KMS-11 (cell line): ENCODE measurements around the gene SPP2.

Experiments used
- H2AFZ ChIP-seq: fragments of 200-600 bp; sonication (generic); 2 replicates; pipeline ENCODE4 v1.6.1; 2016; ENCODE audit warnings: antibody characterized with exemption, mixed run types, low read depth
- H3K27ac ChIP-seq: fragments of 200-600 bp; sonication (generic); 2 replicates; pipeline ENCODE4 v1.6.1; 2016; ENCODE audit warnings: mild to moderate bottlenecking, mixed run types
- H3K27me3 ChIP-seq: fragments of 200-600 bp; sonication (generic); 2 replicates; pipeline ENCODE4 v1.6.1; 2017; ENCODE audit warnings: mild to moderate bottlenecking, low read depth, mixed run types, moderate library complexity; ENCODE audit not compliant: insufficient read depth
- H3K36me3 ChIP-seq: fragments of 200-600 bp; sonication (generic); 2 replicates; pipeline ENCODE4 v1.6.1; 2017; ENCODE audit warnings: mild to moderate bottlenecking, mixed run types; ENCODE audit not compliant: insufficient read depth
- H3K4me1 ChIP-seq: fragments of 200-600 bp; sonication (generic); 2 replicates; pipeline ENCODE4 v1.6.1; 2016; ENCODE audit warnings: mild to moderate bottlenecking, low read depth, mixed run types; ENCODE audit not compliant: poor library complexity, severe bottlenecking
- H3K4me2 ChIP-seq: fragments of 200-600 bp; sonication (generic); 2 replicates; pipeline ENCODE4 v1.7.0; 2016; ENCODE audit warnings: mild to moderate bottlenecking, mixed run types
- H3K4me3 ChIP-seq: fragments of 200-600 bp; sonication (generic); IDR thresholded peaks from 2 replicates; pipeline ENCODE4 v1.6.1; 2017; ENCODE audit warnings: low read depth, low read length, mixed read lengths; ENCODE audit not compliant: insufficient read depth
- H3K79me2 ChIP-seq: fragments of 200-600 bp; sonication (generic); 2 replicates; pipeline ENCODE4 v1.6.1; 2016; ENCODE audit warnings: low read depth, mixed run types; ENCODE audit not compliant: insufficient read depth
- H3K9ac ChIP-seq: fragments of 200-600 bp; sonication (generic); 2 replicates; pipeline ENCODE4 v1.6.1; 2016; ENCODE audit warnings: mild to moderate bottlenecking, mixed run types
- H4K20me1 ChIP-seq: fragments of 200-600 bp; sonication (generic); 2 replicates; pipeline ENCODE4 v1.6.1; 2016; ENCODE audit warnings: mild to moderate bottlenecking, mixed run types; ENCODE audit not compliant: insufficient read depth
- CTCF ChIP-seq: fragments of 200-600 bp; sonication (generic); conservative IDR thresholded peaks from 2 replicates; pipeline ENCODE4 v1.6.1; 2017; ENCODE audit warnings: low read depth, mild to moderate bottlenecking, antibody characterized with exemption, low read length, moderate library complexity, mixed read lengths

Gene SPP2

GRCh38 chr2:234005126-234005525, 45.4 kb upstream of the SPP2 start:
- Histone ChIP-seq H3K4me3 (no peak overlapping the region), H2AFZ (no peak overlapping the region), H3K27me3 (no peaks in the 10 kb centered on the region), H3K27ac (no peak overlapping the region), H3K79me2 (no peaks in the 10 kb centered on the region), H3K36me3 (no peaks in the 10 kb centered on the region), H3K4me2 (no peak overlapping the region), H3K4me1 (no peaks in the 10 kb centered on the region), H3K9ac (no peak overlapping the region), H4K20me1 (no peaks in the 10 kb centered on the region)
- TF ChIP-seq CTCF: no peak

- Histone ChIP-seq H3K79me2 (no peaks in the 10 kb centered on the region), H3K36me3 (no peaks in the 10 kb centered on the region), H4K20me1 (no peaks in the 10 kb centered on the region), H3K27me3 (no peaks in the 10 kb centered on the region), H3K4me3 (no peak overlapping the region), H3K4me1 (no peaks in the 10 kb centered on the region), H3K4me2 (no peak overlapping the region), H2AFZ (no peak overlapping the region), H3K27ac (no peak overlapping the region), H3K9ac (no peak overlapping the region)
- TF ChIP-seq CTCF: no peak
Observed at GRCh38 chr2:234006501-234006900, 44.0 kb upstream of the SPP2 start.

- no peak overlapping the region for H3K27ac ChIP-seq
- H3K27me3 ChIP-seq: no peaks in the 10 kb centered on the region
- H4K20me1 ChIP-seq: no peaks in the 10 kb centered on the region
- H3K9ac ChIP-seq: no peak overlapping the region
- H3K79me2 ChIP-seq: no peaks in the 10 kb centered on the region
- H2AFZ ChIP-seq: no peak overlapping the region
- H3K36me3 ChIP-seq: no peaks in the 10 kb centered on the region
- H3K4me3 ChIP-seq: no peak overlapping the region
- no peak overlapping the region for H3K4me2 ChIP-seq
- no peak for TF ChIP-seq CTCF
- H3K4me1 ChIP-seq: no peaks in the 10 kb centered on the region
Observed at GRCh38 chr2:234014427-234014826, 36.1 kb upstream of the SPP2 start.

- Histone ChIP-seq H4K20me1 (no peaks in the 10 kb centered on the region), H3K4me2 (no peak overlapping the region), H2AFZ (no peak overlapping the region), H3K27me3 (no peaks in the 10 kb centered on the region), H3K36me3 (no peaks in the 10 kb centered on the region), H3K9ac (no peak overlapping the region), H3K79me2 (no peaks in the 10 kb centered on the region), H3K27ac (no peak overlapping the region), H3K4me3 (no peak overlapping the region), H3K4me1 (no peaks in the 10 kb centered on the region)
- no peak for TF ChIP-seq CTCF
Observed at GRCh38 chr2:234015861-234016260, 34.6 kb upstream of the SPP2 start.

GRCh38 chr2:234019896-234020295, 30.6 kb upstream of the SPP2 start:
- no peak overlapping the region for H2AFZ ChIP-seq
- no peaks in the 10 kb centered on the region for H3K79me2 ChIP-seq
- no peak overlapping the region for H3K9ac ChIP-seq
- no peaks in the 10 kb centered on the region for H3K4me1 ChIP-seq
- H3K4me2 ChIP-seq: no peak overlapping the region
- no peaks in the 10 kb centered on the region for H3K36me3 ChIP-seq
- no peak overlapping the region for H3K27ac ChIP-seq
- no peaks in the 10 kb centered on the region for H3K27me3 ChIP-seq
- TF ChIP-seq CTCF: no peak
- no peaks in the 10 kb centered on the region for H4K20me1 ChIP-seq
- no peak overlapping the region for H3K4me3 ChIP-seq
